ENCODE results near the gene TWF2.
A peak's percentile ranks its signal among the peaks of the same experiment; 100 is the strongest.

Gene TWF2

GRCh38 chr3:52183786-52184445 lies 55.0 kb downstream of the TWF2 start:
- DNase-seq (ENCODE audit: extremely low read depth, low read depth): no peak
- no peak for TF ChIP-seq CTCF (IDR thresholded peaks at IDR 0.05; ENCODE audit: low read depth, low read length)

GRCh38 chr3:52182691-52183090 lies 56.3 kb downstream of the TWF2 start:
- DNase-seq (ENCODE audit: extremely low read depth, low read depth): no peak
- no peak for TF ChIP-seq CTCF (IDR thresholded peaks at IDR 0.05; ENCODE audit: low read depth, low read length)

GRCh38 chr3:52182196-52182595 lies 56.8 kb downstream of the TWF2 start:
- TF ChIP-seq CTCF (IDR thresholded peaks at IDR 0.05; ENCODE audit: low read depth, low read length): no peak
- no peak for DNase-seq (ENCODE audit: extremely low read depth, low read depth)

GRCh38 chr3:52181543-52181942 lies 57.4 kb downstream of the TWF2 start:
- DNase-seq (ENCODE audit: extremely low read depth, low read depth): peak; percentile 10
- no peak for TF ChIP-seq CTCF (IDR thresholded peaks at IDR 0.05; ENCODE audit: low read depth, low read length)

Measured in AG09319 (cell line).